Nephron (organoid): ENCODE data around the gene CEP135.

Source experiments
- H3K27ac Mint-ChIP-seq, 3 experiments: 2 replicates each; pipeline ENCODE4 v1.8.0; 2020; ENCODE audit warnings: mixed read lengths in 3 of 3, mild to moderate bottlenecking in 2 of 3, moderate library complexity in 1 of 3
- H3K27me3 Mint-ChIP-seq: 2 replicates; pipeline ENCODE4 v1.8.0; 2021; ENCODE audit warnings: low read depth, mild to moderate bottlenecking, moderate library complexity, mixed read lengths
- H3K36me3 Mint-ChIP-seq: 2 replicates; pipeline ENCODE4 v1.8.0; 2020; ENCODE audit warnings: low read depth, mixed read lengths
- H3K4me1 Mint-ChIP-seq: 2 replicates; pipeline ENCODE4 v1.8.0; 2020; ENCODE audit warnings: mixed read lengths
- H3K4me3 Mint-ChIP-seq, 3 experiments: 2 replicates each; pipeline ENCODE4 v1.8.0; 2020; ENCODE audit warnings: mild to moderate bottlenecking in 3 of 3, mixed read lengths in 3 of 3, moderate library complexity in 2 of 3
- H3K9me3 Mint-ChIP-seq: 2 replicates; pipeline ENCODE4 v1.8.0; 2020; ENCODE audit warnings: mixed read lengths
- CTCF ChIP-seq, 3 experiments: fragments of 200-600 bp; sonication (generic); IDR thresholded peaks; one replicate each; pipeline ENCODE4 v1.5.0; 2021; ENCODE audit warnings: antibody characterized with exemption in 3 of 3; ENCODE audit not compliant: unreplicated experiment in 3 of 3

Gene CEP135

DNA sequence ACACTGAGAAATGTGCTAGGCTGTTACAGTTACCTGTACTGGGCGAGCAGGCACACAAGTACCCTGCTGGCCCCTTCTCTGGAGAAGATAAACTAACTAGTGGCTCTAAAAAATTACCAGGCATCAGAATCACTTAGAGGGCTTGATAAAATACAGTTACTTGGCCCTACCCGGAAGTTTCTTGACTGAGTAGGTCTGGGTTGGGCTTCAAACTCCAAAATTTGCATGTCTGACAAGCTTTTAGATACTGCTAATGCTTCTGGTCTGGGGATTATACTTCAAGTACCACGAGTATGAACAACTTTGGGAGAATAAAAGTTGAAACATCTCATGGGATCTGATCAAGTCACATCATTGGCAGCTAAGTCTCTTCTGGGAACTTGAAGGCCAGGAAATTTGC lies 30.8 kb downstream of the CEP135 start:
- peaks cover 10% of the 10 kb centered on the region for H3K4me1 Mint-ChIP-seq
- H3K4me3 Mint-ChIP-seq: no peak overlapping the region

GRCh38 chr4:55980725-55981124 lies 32.0 kb downstream of the CEP135 start:
- H3K27ac Mint-ChIP-seq: peak overlapping the region; percentile 15 to 68 (median 35)
- no peak for TF ChIP-seq CTCF (IDR thresholded peaks at IDR 0.05; ENCODE audit: unreplicated experiment in 3 of 3)
- H3K27me3 Mint-ChIP-seq: no peaks in the 10 kb centered on the region
- no peaks in the 10 kb centered on the region for H3K9me3 Mint-ChIP-seq
- H3K4me1 Mint-ChIP-seq: peaks cover 10% of the 10 kb centered on the region
- no peak overlapping the region for H3K4me3 Mint-ChIP-seq
- H3K36me3 Mint-ChIP-seq: peaks cover 42% of the 10 kb centered on the region

More for the DNA sequence above, 30.8 kb downstream of the CEP135 start:
- peaks cover 44% of the 10 kb centered on the region for H3K36me3 Mint-ChIP-seq
- H3K27me3 Mint-ChIP-seq: no peaks in the 10 kb centered on the region
- no peak for TF ChIP-seq CTCF (IDR thresholded peaks at IDR 0.05; ENCODE audit: unreplicated experiment in 3 of 3)
- no peak overlapping the region for H3K27ac Mint-ChIP-seq
- no peaks in the 10 kb centered on the region for H3K9me3 Mint-ChIP-seq

GRCh38 chr4:55982976-55983375 lies 34.2 kb downstream of the CEP135 start:
- Mint-ChIP-seq H3K4me3 (no peak overlapping the region), H3K9me3 (no peaks in the 10 kb centered on the region), H3K27me3 (no peaks in the 10 kb centered on the region), H3K36me3 (peaks cover 44% of the 10 kb centered on the region), H3K27ac (no peak overlapping the region), H3K4me1 (peaks cover 10% of the 10 kb centered on the region)
- no peak for TF ChIP-seq CTCF (IDR thresholded peaks at IDR 0.05; ENCODE audit: unreplicated experiment in 3 of 3)

- Mint-ChIP-seq H3K36me3 (peaks cover 38% of the 10 kb centered on the region), H3K4me3 (no peak overlapping the region), H3K4me1 (no peaks in the 10 kb centered on the region), H3K27ac (no peak overlapping the region), H3K27me3 (no peaks in the 10 kb centered on the region), H3K9me3 (no peaks in the 10 kb centered on the region)
- no peak for TF ChIP-seq CTCF (IDR thresholded peaks at IDR 0.05; ENCODE audit: unreplicated experiment in 3 of 3)
Measured at GRCh38 chr4:55989766-55990165, 41.0 kb downstream of the CEP135 start.

- Mint-ChIP-seq H3K4me3 (no peak overlapping the region), H3K36me3 (peaks cover 56% of the 10 kb centered on the region), H3K27me3 (no peaks in the 10 kb centered on the region), H3K27ac (no peak overlapping the region), H3K9me3 (peaks cover under 1% of the 10 kb centered on the region), H3K4me1 (no peaks in the 10 kb centered on the region)
- TF ChIP-seq CTCF (IDR thresholded peaks at IDR 0.05; ENCODE audit: unreplicated experiment in 3 of 3): no peak
Measured at GRCh38 chr4:55993994-55994663, 45.4 kb downstream of the CEP135 start.

- peaks cover 12% of the 10 kb centered on the region for H3K9me3 Mint-ChIP-seq
- H3K27me3 Mint-ChIP-seq: no peaks in the 10 kb centered on the region
- H3K4me3 Mint-ChIP-seq: no peak overlapping the region
- no peak for TF ChIP-seq CTCF (IDR thresholded peaks at IDR 0.05; ENCODE audit: unreplicated experiment in 3 of 3)
- H3K4me1 Mint-ChIP-seq: no peaks in the 10 kb centered on the region
- peaks cover 77% of the 10 kb centered on the region for H3K36me3 Mint-ChIP-seq
- no peak overlapping the region for H3K27ac Mint-ChIP-seq
Measured at GRCh38 chr4:55996646-55997045, 47.9 kb downstream of the CEP135 start.
